ENCODE results near the gene TH. TPM values are rescaled to one million over a fixed set of nuclear protein-coding genes. Genes with fewer than 3 reads are reported as not detected.

Gene TH
- total and polyA plus RNA-seq, 4 donors: 0.14 to 0.31 TPM; not detected in 2

- TF ChIP-seq CTCF (IDR thresholded peaks at IDR 0.05; ENCODE audit: control extremely low read depth, extremely low read depth): no peak
- no peak overlapping the region for H3K9ac ChIP-seq (ENCODE audit: insufficient read depth in 1 of 2, low read length in 2 of 2)
- 73 to 74% methylated on average over 6 of the region's 6 CpGs for WGBS, 2 donors
- H3K27me3 ChIP-seq (ENCODE audit: control insufficient read depth in 3 of 3, insufficient read depth in 3 of 3, low read length in 2 of 3): peaks cover 0 to 22% (median 6%) of the 10 kb centered on the region in 3 donors
- no peak overlapping the region for H3K27ac ChIP-seq (ENCODE audit: low read depth in 1 of 2, low read length in 1 of 2)
- H3K9me3 ChIP-seq (ENCODE audit: control insufficient read depth in 4 of 4, insufficient read depth in 3 of 4, low read length in 3 of 4): no peaks in the 10 kb centered on the region
- no peak overlapping the region for H3K4me3 ChIP-seq
- DNase-seq (peak in 2 of 3 donors; percentile 74 to 79), ATAC-seq (ENCODE audit: insufficient read depth, low FRiP score) (no peak)
- H3K4me1 ChIP-seq (ENCODE audit: control insufficient read depth in 5 of 5, insufficient read depth in 5 of 5, low read length in 5 of 5): peaks cover 0 to 41% (median 6%) of the 10 kb centered on the region in 5 donors
- H3K36me3 ChIP-seq (ENCODE audit: control insufficient read depth in 4 of 4, insufficient read depth in 4 of 4, low read length in 4 of 4): peaks cover 0 to 4% (median 0%) of the 10 kb centered on the region in 4 donors
Observed at GRCh38 chr11:2132246-2132645, 39.4 kb downstream of the TH start.

GRCh38 chr11:2131371-2132236 is 40.0 kb downstream of the TH start:
- no peak overlapping the region for H3K9ac ChIP-seq (ENCODE audit: insufficient read depth in 1 of 2, low read length in 2 of 2)
- H3K27me3 ChIP-seq (ENCODE audit: control insufficient read depth in 3 of 3, insufficient read depth in 3 of 3, low read length in 2 of 3): peaks cover 0 to 18% (median 4%) of the 10 kb centered on the region in 3 donors
- TF ChIP-seq CTCF (IDR thresholded peaks at IDR 0.05; ENCODE audit: control extremely low read depth, extremely low read depth): no peak
- no peak for DNase-seq
- H3K9me3 ChIP-seq (ENCODE audit: control insufficient read depth in 4 of 4, insufficient read depth in 3 of 4, low read length in 3 of 4): no peaks in the 10 kb centered on the region
- peaks cover 0 to 37% (median 6%) of the 10 kb centered on the region in 5 donors for H3K4me1 ChIP-seq (ENCODE audit: control insufficient read depth in 5 of 5, insufficient read depth in 5 of 5, low read length in 5 of 5)
- no peak for ATAC-seq (ENCODE audit: insufficient read depth, low FRiP score)
- WGBS, 2 donors: 86 to 94% methylated on average over 28 of the region's 28 CpGs
- peaks cover 0 to 4% (median 0%) of the 10 kb centered on the region in 4 donors for H3K36me3 ChIP-seq (ENCODE audit: control insufficient read depth in 4 of 4, insufficient read depth in 4 of 4, low read length in 4 of 4)
- H3K27ac ChIP-seq (ENCODE audit: low read depth in 1 of 2, low read length in 1 of 2): no peak overlapping the region
- no peak overlapping the region for H3K4me3 ChIP-seq

- Histone ChIP-seq H3K9ac (ENCODE audit: insufficient read depth in 1 of 2, low read length in 2 of 2) (no peak overlapping the region), H3K27me3 (ENCODE audit: control insufficient read depth in 3 of 3, insufficient read depth in 3 of 3, low read length in 2 of 3) (peaks cover 0 to 18% (median 2%) of the 10 kb centered on the region in 3 donors), H3K27ac (ENCODE audit: low read depth in 1 of 2, low read length in 1 of 2) (no peak overlapping the region), H3K4me1 (ENCODE audit: control insufficient read depth in 5 of 5, insufficient read depth in 5 of 5, low read length in 5 of 5) (peaks cover 0 to 30% (median 6%) of the 10 kb centered on the region in 5 donors), H3K4me3 (no peak overlapping the region), H3K9me3 (ENCODE audit: control insufficient read depth in 4 of 4, insufficient read depth in 3 of 4, low read length in 3 of 4) (no peaks in the 10 kb centered on the region), H3K36me3 (ENCODE audit: control insufficient read depth in 4 of 4, insufficient read depth in 4 of 4, low read length in 4 of 4) (peaks cover 0 to 4% (median 0%) of the 10 kb centered on the region in 4 donors)
- ATAC-seq (ENCODE audit: insufficient read depth, low FRiP score): no peak
- WGBS, 2 donors: 85 to 91% methylated on average over 18 of the region's 18 CpGs
- DNase-seq: no peak
- TF ChIP-seq CTCF (IDR thresholded peaks at IDR 0.05; ENCODE audit: control extremely low read depth, extremely low read depth): no peak
Observed at GRCh38 chr11:2130881-2131352, 40.7 kb downstream of the TH start.

Measured in lung (tissue), 12 donors.